ENCODE measurements around the gene SIVA1.

- no peak for TF ChIP-seq CTCF (IDR thresholded peaks at IDR 0.05)
- no peak for TF ChIP-seq EZH2 (IDR thresholded peaks at IDR 0.05; ENCODE audit: borderline replicate concordance, insufficient read depth, low read depth, low read length, poor library complexity, severe bottlenecking)
These were observed 24.9 kb downstream of the SIVA1 start for GRCh38 chr14:104777808-104778249.
